ENCODE data around the gene MEFV.
"Not testable (repeated sequence)": the region's sequence is repeated elsewhere in the genome, so short reads cannot be mapped to it uniquely, and the experiment has no call there.

MEFV gene

GRCh38 chr16:3256146-3256865 is at the start of gene MEFV:
Gene MEFV (minus strand): TSS chr16:3256633. CDS start chr16:3256587, 46 bp downstream.
- DNase-seq: no peak

GRCh38 chr16:3306078-3306477 is 49.6 kb upstream of the MEFV start:
- no peak for DNase-seq

- DNase-seq: peak; percentile 78 to 80
Measured at GRCh38 chr16:3305109-3306068, 49.0 kb upstream of the MEFV start, which contains the start of the genes TIGD7 and ZNF75A. Gene TIGD7 (minus strand): TSS chr16:3305430. CDS start chr16:3300614, 4,816 bp downstream. Gene ZNF75A (plus strand): TSS chr16:3305497. CDS start chr16:3308429, 2,932 bp downstream.

GRCh38 chr16:3304370-3304769 is 47.9 kb upstream of the MEFV start:
- DNase-seq: no peak

GRCh38 chr16:3295783-3296182 is 39.4 kb upstream of the MEFV start:
- DNase-seq: no peak

- no peak for DNase-seq
Measured at GRCh38 chr16:3295209-3295608, 38.8 kb upstream of the MEFV start.

- no peak for DNase-seq
Measured at GRCh38 chr16:3292604-3293003, 36.2 kb upstream of the MEFV start.

- DNase-seq: no peak
Measured at GRCh38 chr16:3289998-3290673, 33.7 kb upstream of the MEFV start.

- no peak for DNase-seq
Measured at GRCh38 chr16:3285131-3285530, 28.7 kb upstream of the MEFV start.

- no peak for DNase-seq
Measured at GRCh38 chr16:3283543-3284447, 27.4 kb upstream of the MEFV start.

GRCh38 chr16:3282730-3283542 is 26.5 kb upstream of the MEFV start, which contains the start of gene ZNF263:
Gene ZNF263 (plus strand): TSS chr16:3283491. CDS start chr16:3283819, 328 bp downstream.
- peak; percentile 92 to 94 for DNase-seq

GRCh38 chr16:3282103-3282729 is 25.8 kb upstream of the MEFV start:
- peak in 1 of 2 donors; percentile 9 for DNase-seq

- no peak for DNase-seq
Measured at GRCh38 chr16:3281222-3281820, 24.9 kb upstream of the MEFV start.

- DNase-seq: no peak
Measured at GRCh38 chr16:3276679-3277078, 20.2 kb upstream of the MEFV start.

GRCh38 chr16:3274947-3275346 is 18.5 kb upstream of the MEFV start:
- DNase-seq: no peak

- DNase-seq: no peak
Measured at GRCh38 chr16:3274490-3274889, 18.1 kb upstream of the MEFV start.

- not testable (repeated sequence) for DNase-seq
Measured at GRCh38 chr16:3271281-3271680, 14.8 kb upstream of the MEFV start.

- DNase-seq: not testable (repeated sequence)
Measured at GRCh38 chr16:3270718-3271117, 14.3 kb upstream of the MEFV start.

- no peak for DNase-seq
Measured at GRCh38 chr16:3268294-3268693, 11.9 kb upstream of the MEFV start.
